DND-41 (cell line): ENCODE measurements around the gene SELENOH.

Experiments used
- ATAC-seq: fragments of 200-7000 bp; cut with Tn5 transposase; 3 replicates; pipeline ENCODE4 v1.9.1; 2021; ENCODE audit warnings: low read depth; ENCODE audit not compliant: insufficient read depth
- DNase-seq: peaks from one replicate; pipeline ENCODE4 v3.0.0-alpha.2; 2020
- H2AFZ ChIP-seq: 2 replicates; pipeline ENCODE4 v1.6.0; 2012; ENCODE audit warnings: low read depth, low read length
- H3K27ac ChIP-seq: 2 replicates; pipeline ENCODE4 v1.5.1; 2012; ENCODE audit warnings: low read length, inconsistent platforms
- H3K27me3 ChIP-seq: fragments of 200-600 bp; sonication (generic); 2 replicates; pipeline ENCODE4 v1.6.0; 2012; ENCODE audit warnings: low read length, mild to moderate bottlenecking, inconsistent platforms; ENCODE audit not compliant: insufficient read depth, poor library complexity
- H3K36me3 ChIP-seq: 2 replicates; pipeline ENCODE4 v1.5.1; 2012; ENCODE audit warnings: low read length, inconsistent platforms; ENCODE audit not compliant: insufficient read depth
- H3K4me1 ChIP-seq: 2 replicates; pipeline ENCODE4 v1.5.1; 2012; ENCODE audit warnings: mild to moderate bottlenecking, low read length; ENCODE audit not compliant: insufficient read depth
- H3K4me2 ChIP-seq: 2 replicates; pipeline ENCODE4 v1.6.0; 2012; ENCODE audit warnings: mild to moderate bottlenecking, moderate library complexity, low read length, inconsistent platforms; ENCODE audit not compliant: insufficient read depth
- H3K4me3 ChIP-seq, 2 experiments: fragments of 200-600 bp in 1 of 2; shearing (Covaris generic) in 1 of 2; 2 replicates each; pipeline ENCODE4 v1.5.1; 2012 to 2016; ENCODE audit warnings: inconsistent platforms in 2 of 2, low read length in 2 of 2, mild to moderate bottlenecking in 2 of 2, low read depth in 1 of 2, moderate library complexity in 1 of 2
- H3K79me2 ChIP-seq: 2 replicates; pipeline ENCODE4 v1.6.0; 2012; ENCODE audit warnings: low read length, inconsistent platforms; ENCODE audit not compliant: insufficient read depth
- H3K9ac ChIP-seq: 2 replicates; pipeline ENCODE4 v1.6.0; 2012; ENCODE audit warnings: low read depth, mild to moderate bottlenecking, inconsistent platforms, low read length, moderate library complexity
- H3K9me3 ChIP-seq: 2 replicates; pipeline ENCODE4 v1.5.1; 2012; ENCODE audit warnings: low read length, moderate library complexity, mild to moderate bottlenecking, inconsistent platforms; ENCODE audit not compliant: insufficient read depth, severe bottlenecking
- H4K20me1 ChIP-seq: 2 replicates; pipeline ENCODE4 v1.6.0; 2012; ENCODE audit warnings: low read length; ENCODE audit not compliant: insufficient read depth
- CTCF ChIP-seq: IDR thresholded peaks from 2 replicates; pipeline ENCODE4 v1.5.1; 2012; ENCODE audit warnings: borderline replicate concordance, low read length, moderate library complexity, mild to moderate bottlenecking; ENCODE audit not compliant: poor library complexity, severe bottlenecking; ENCODE audit errors: extremely low read depth
- EZH2 ChIP-seq: IDR thresholded peaks from 3 replicates; pipeline ENCODE4 v1.6.1; 2012; ENCODE audit warnings: borderline replicate concordance, low read depth, mild to moderate bottlenecking, moderate library complexity, low read length, inconsistent platforms; ENCODE audit not compliant: severe bottlenecking

The SELENOH gene

GRCh38 chr11:57729479-57729878, 11.8 kb upstream of the SELENOH start:
- Histone ChIP-seq H3K27ac (no peak overlapping the region), H3K27me3 (no peaks in the 10 kb centered on the region), H3K36me3 (peaks cover 26% of the 10 kb centered on the region), H4K20me1 (peaks cover 30% of the 10 kb centered on the region; the same call in 1 of the 2 replicates), H3K79me2 (peaks cover 97% of the 10 kb centered on the region), H3K4me1 (no peaks in the 10 kb centered on the region), H3K4me2 (no peak overlapping the region), H3K9ac (no peak overlapping the region), H2AFZ (no peak overlapping the region), H3K4me3 (no peak overlapping the region), H3K9me3 (no peaks in the 10 kb centered on the region)
- DNase-seq: no peak
- no peak for TF ChIP-seq EZH2
- no peak for TF ChIP-seq CTCF
- no peak for ATAC-seq

- H3K27ac ChIP-seq: no peak overlapping the region
- H3K4me3 ChIP-seq: no peak overlapping the region
- peaks cover 90% of the 10 kb centered on the region for H3K79me2 ChIP-seq
- no peaks in the 10 kb centered on the region for H3K4me1 ChIP-seq
- H3K9ac ChIP-seq: no peak overlapping the region
- H4K20me1 ChIP-seq: peaks cover 20% of the 10 kb centered on the region; the same call in 1 of the 2 replicates
- DNase-seq (no peak), ATAC-seq (no peak)
- H3K27me3 ChIP-seq: no peaks in the 10 kb centered on the region
- H3K9me3 ChIP-seq: no peaks in the 10 kb centered on the region
- no peak for TF ChIP-seq CTCF
- no peak for TF ChIP-seq EZH2
- no peak overlapping the region for H3K4me2 ChIP-seq
- H3K36me3 ChIP-seq: peaks cover 21% of the 10 kb centered on the region
- no peak overlapping the region for H2AFZ ChIP-seq
Observed at GRCh38 chr11:57732661-57733060, 8.6 kb upstream of the SELENOH start.

GRCh38 chr11:57735619-57736298, 5.5 kb upstream of the SELENOH start:
- TF ChIP-seq CTCF (no peak), EZH2 (no peak)
- Histone ChIP-seq H2AFZ (no peak overlapping the region), H3K79me2 (peaks cover 68% of the 10 kb centered on the region), H4K20me1 (peaks cover 7% of the 10 kb centered on the region; the same call in 1 of the 2 replicates), H3K36me3 (peaks cover 40% of the 10 kb centered on the region), H3K27me3 (no peaks in the 10 kb centered on the region), H3K4me3 (no peak overlapping the region), H3K27ac (no peak overlapping the region), H3K4me1 (peaks cover 14% of the 10 kb centered on the region), H3K4me2 (no peak overlapping the region), H3K9ac (no peak overlapping the region), H3K9me3 (no peaks in the 10 kb centered on the region)
- no peak for ATAC-seq
- DNase-seq: no peak
